Mesodermal cell (in vitro differentiated cells): ENCODE results near the gene ADAMTSL1.

Experiments
- H3K27ac ChIP-seq: 2 replicates; pipeline ENCODE4 v1.7.0; 2013; ENCODE audit warnings: mild to moderate bottlenecking, low read depth, low read length, moderate library complexity; ENCODE audit not compliant: severe bottlenecking
- H3K36me3 ChIP-seq: 2 replicates; pipeline ENCODE4 v1.7.1; 2013; ENCODE audit warnings: mild to moderate bottlenecking, low read length, moderate library complexity; ENCODE audit not compliant: control insufficient read depth, insufficient read depth
- H3K4me1 ChIP-seq: one replicate; pipeline ENCODE4 v1.7.1; 2013; ENCODE audit warnings: mild to moderate bottlenecking, low read length; ENCODE audit not compliant: insufficient read depth, control insufficient read depth, poor library complexity, severe bottlenecking
- H3K4me3 ChIP-seq: 2 replicates; pipeline ENCODE4 v1.7.0; 2013; ENCODE audit warnings: low read length, control low read depth, mild to moderate bottlenecking; ENCODE audit not compliant: insufficient read depth, poor library complexity, severe bottlenecking; ENCODE audit errors: extremely low read depth
- H3K9me3 ChIP-seq: 2 replicates; pipeline ENCODE4 v1.7.1; 2013; ENCODE audit warnings: mild to moderate bottlenecking, low read length, moderate library complexity; ENCODE audit not compliant: control insufficient read depth
- WGBS, 2 experiments: methylation state at CpG; one replicate each; pipeline ENCODE4 v1.1.5; 2013; ENCODE audit warnings: missing lambda C conversion rate in 2 of 2; ENCODE audit not compliant: insufficient coverage in 2 of 2; 5-methylcytosine and 5-hydroxymethylcytosine counted together

Gene ADAMTSL1

DNA sequence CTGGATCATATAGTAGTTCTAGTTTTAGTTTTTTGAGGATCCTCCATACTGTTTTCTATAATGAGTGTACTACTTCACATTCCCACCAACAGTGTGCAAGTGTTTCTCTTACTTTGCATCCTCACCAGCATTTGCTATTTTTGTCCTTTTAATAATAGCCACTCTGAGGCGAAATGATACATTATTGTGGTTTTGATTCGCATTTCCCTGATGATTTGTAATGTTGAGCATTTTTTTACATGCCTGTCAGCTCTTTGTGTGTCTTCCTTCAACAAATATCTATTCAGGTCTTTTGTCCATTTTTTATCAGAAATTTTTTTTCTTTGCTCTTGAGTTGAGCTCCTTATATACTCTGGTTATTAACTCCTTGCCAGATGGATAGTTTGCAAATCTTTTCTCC, 114.0 kb downstream of the ADAMTSL1 start:
- Histone ChIP-seq H3K9me3 (peaks cover 6% of the 10 kb centered on the region), H3K36me3 (no peaks in the 10 kb centered on the region), H3K4me3 (no peak overlapping the region), H3K27ac (no peak overlapping the region), H3K4me1 (no peaks in the 10 kb centered on the region)
- no CpG with 5 or more reads among the region's 2 CpGs for WGBS, 2 experiments

DNA sequence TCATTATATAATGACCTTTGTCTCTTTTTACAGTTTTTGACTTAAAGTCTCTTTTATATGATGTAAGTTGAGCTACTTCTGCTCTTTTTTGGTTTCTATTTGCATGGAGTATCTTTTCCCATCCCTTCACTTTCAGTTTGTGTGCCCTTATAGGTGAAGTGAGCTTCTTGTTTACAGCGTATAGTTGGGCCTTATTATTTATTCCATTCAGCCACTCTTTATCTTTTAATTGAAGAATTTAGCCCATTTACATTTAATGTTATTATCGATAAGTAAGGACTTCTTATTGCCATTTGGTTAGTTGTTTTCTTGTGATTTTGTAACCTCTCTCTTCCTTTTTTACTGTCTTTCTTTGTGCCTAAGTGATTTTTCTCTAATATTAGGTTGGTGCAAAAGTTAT, 117.3 kb downstream of the ADAMTSL1 start:
- no peaks in the 10 kb centered on the region for H3K4me1 ChIP-seq
- H3K27ac ChIP-seq: no peak overlapping the region
- WGBS, 2 experiments: no CpG with 5 or more reads among the region's 2 CpGs
- H3K9me3 ChIP-seq: peaks cover 6% of the 10 kb centered on the region
- H3K4me3 ChIP-seq: no peak overlapping the region
- H3K36me3 ChIP-seq: no peaks in the 10 kb centered on the region

DNA sequence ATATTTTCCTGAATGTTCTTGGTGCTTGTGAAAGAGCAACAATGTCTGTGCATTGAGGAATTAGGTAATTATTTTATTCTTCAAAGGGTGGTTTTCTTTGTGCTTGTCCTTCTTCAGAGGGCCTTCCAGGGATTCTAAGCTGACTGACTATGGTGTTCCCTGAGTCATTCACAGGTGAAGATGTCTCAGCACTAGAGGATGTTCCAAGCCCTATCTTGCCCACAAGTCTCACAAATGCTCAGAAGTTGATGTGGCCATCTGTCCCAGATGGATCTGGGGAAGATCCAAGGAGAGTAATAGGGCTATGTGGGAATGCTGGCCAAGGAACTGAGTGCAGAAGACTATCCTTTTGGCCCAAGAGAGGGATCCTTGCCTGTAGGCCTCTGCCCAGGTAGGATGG, 120.9 kb downstream of the ADAMTSL1 start:
- H3K4me3 ChIP-seq: no peak overlapping the region
- no peaks in the 10 kb centered on the region for H3K36me3 ChIP-seq
- H3K9me3 ChIP-seq: peaks cover 6% of the 10 kb centered on the region
- H3K4me1 ChIP-seq: no peaks in the 10 kb centered on the region
- H3K27ac ChIP-seq: no peak overlapping the region

DNA sequence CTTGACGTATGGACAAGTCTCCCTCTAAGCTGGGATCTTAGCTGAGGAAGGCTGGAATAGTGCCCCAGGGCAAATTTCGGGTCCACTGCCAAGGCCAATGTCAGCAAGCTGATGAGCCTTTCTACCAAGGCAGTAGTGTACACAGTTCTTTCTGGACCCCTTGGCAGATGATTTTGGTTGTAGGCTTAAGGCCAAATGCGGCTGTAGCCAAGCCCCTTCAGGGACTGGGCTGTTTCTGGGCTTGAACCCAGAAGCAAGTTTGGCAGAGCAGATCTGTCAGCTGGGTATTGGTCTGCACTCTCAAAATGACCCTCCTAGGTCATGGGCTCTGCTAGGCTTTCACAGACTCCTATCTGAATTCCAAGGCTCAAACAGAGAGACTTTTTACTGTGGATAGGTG, 121.6 kb downstream of the ADAMTSL1 start:
- WGBS, 2 experiments: 84 to 87% methylated on average over 3 of the region's 3 CpGs
- Histone ChIP-seq H3K36me3 (no peaks in the 10 kb centered on the region), H3K4me1 (no peaks in the 10 kb centered on the region), H3K9me3 (peaks cover 6% of the 10 kb centered on the region), H3K4me3 (no peak overlapping the region), H3K27ac (no peak overlapping the region)

DNA sequence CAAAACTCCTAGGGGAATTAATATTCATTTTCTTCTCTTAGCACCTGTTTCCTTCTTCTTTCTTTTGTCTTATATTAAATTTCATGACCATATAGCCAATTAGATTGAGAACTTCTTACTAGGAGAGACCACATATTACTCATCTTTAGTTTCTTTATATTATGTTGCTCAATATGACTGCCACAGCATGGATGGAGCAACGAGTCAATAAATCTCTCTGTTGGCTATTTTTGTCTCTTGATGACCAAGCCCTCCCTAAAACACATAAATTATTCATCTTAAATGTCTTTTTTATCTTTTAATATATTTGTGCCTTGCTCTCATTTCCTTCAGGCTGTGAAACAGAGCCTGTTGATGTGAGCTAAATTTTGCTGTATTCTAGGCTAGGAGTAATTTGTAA, 123.0 kb downstream of the ADAMTSL1 start:
- no peak overlapping the region for H3K4me3 ChIP-seq
- H3K36me3 ChIP-seq: no peaks in the 10 kb centered on the region
- no peak overlapping the region for H3K27ac ChIP-seq
- no CpG with 5 or more reads among the region's 1 CpG for WGBS, 2 experiments
- H3K9me3 ChIP-seq: peaks cover 2% of the 10 kb centered on the region
- H3K4me1 ChIP-seq: no peaks in the 10 kb centered on the region

DNA sequence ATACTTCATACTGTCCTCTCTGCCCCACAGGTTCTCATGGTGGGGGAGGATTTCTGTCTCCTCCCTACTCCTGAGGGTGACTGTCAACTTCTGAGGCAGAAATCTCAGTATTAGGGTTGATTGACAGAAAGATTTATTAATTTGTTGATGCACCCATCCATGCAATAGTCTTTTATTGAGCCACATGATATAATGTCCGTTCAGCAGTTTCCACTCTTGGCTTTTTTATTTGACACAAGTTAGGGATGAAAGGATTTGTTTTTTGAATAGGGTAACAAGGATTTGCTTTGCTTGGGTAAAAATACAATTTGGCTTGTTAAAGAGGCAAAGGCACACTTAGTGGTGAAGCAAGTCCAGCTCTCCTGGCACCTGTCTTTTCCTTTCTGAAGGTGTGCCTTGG, 125.0 kb downstream of the ADAMTSL1 start:
- WGBS, 2 experiments: no CpG with 5 or more reads among the region's 1 CpG
- Histone ChIP-seq H3K36me3 (no peaks in the 10 kb centered on the region), H3K27ac (no peak overlapping the region), H3K9me3 (no peaks in the 10 kb centered on the region), H3K4me3 (no peak overlapping the region), H3K4me1 (no peaks in the 10 kb centered on the region)

DNA sequence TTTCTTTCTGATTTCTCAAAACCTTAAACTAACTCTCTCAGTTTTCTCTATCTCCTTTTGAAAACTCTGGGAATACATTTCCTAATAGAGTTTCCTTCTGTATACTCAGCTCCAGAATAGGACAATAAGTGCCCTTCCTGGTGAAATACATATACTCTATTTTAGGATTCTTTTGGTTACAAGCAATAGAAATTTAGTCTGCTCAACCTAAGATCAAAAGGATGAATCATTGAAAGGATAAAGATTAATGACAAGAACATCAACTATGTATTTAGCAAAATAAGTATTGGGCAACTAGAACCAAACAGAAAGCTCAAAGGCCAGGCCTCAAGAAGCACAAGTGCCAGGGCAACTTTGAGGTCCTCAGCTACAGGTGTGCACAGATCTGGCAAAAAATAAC, 127.1 kb downstream of the ADAMTSL1 start:
- Histone ChIP-seq H3K4me3 (no peak overlapping the region), H3K36me3 (no peaks in the 10 kb centered on the region), H3K9me3 (no peaks in the 10 kb centered on the region), H3K27ac (no peak overlapping the region), H3K4me1 (no peaks in the 10 kb centered on the region)

DNA sequence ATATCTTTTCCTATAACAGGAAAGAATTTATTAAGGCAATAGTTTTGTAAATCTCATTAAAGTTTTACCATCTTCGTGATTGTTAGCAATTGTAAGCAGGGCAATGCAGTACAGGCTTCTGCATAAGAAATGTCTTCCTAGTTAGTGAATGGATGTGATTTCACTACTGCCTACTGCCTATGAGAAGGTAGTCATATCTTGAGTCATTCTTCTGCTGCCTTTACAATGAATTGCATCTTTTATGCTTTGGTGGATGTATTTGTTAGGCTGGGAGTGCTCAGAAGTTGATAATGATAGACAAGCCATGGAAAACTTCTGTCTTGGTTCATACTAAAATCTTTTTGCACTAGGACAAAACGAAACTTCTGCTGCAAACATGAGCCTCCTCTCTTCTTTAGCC, 128.0 kb downstream of the ADAMTSL1 start:
- WGBS, 2 experiments: 100% methylated on average over 1 of the region's 2 CpGs; no CpG with 5 or more reads in 1 of the 2 experiments
- H3K9me3 ChIP-seq: no peaks in the 10 kb centered on the region

DNA sequence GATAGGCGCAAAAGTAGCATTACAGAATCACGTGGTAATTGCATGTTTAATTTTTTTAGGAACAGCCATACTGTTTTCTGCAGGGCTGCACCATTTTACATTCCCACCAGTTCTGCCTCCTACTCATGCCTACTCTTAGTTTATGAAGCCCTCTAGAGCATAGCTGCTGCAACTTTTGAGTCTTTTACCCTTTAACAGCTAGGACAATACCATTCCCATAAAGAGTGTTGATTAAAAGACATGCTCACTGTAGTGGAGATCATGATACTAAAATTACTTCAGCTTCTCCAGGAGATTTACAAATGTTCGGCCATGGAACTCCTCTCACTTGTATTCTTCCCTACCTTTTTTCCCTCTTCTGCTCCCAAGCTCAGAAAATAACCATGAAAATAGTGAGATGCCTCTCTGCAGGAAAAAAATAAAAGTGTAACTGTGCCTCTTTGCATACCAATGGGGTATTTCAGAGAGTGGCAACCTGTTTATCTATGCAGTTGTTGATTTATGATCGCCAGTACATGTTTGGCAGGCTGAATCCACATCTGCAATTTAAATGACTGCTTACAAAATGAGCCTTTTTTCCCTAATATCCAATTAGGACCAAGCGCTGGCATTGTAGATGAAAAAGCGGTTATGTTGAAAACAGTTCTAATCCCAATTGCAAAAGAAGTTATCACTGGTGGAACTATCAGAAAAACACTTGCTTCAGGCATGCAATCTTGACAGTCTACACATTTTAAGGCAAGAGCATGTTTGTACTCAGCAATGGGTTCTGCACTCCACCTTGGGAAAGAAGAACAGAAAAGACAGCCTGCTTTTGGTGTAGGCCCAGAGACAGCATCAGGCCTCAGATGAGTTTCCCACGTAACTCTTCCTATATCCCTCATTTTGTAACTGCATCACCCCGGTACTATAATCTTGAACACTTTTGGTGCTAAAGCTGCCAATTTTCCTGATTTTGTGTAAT, 131.1 kb downstream of the ADAMTSL1 start:
- no peaks in the 10 kb centered on the region for H3K9me3 ChIP-seq
- H3K27ac ChIP-seq: no peak overlapping the region
- 72 to 81% methylated on average over 5 of the region's 8 CpGs for WGBS, 2 experiments
- H3K36me3 ChIP-seq: no peaks in the 10 kb centered on the region
- H3K4me3 ChIP-seq: no peak overlapping the region
- peaks cover 3% of the 10 kb centered on the region for H3K4me1 ChIP-seq

More for the DNA sequence above, 128.0 kb downstream of the ADAMTSL1 start:
- no peaks in the 10 kb centered on the region for H3K36me3 ChIP-seq
- H3K4me3 ChIP-seq: no peak overlapping the region
- H3K27ac ChIP-seq: no peak overlapping the region
- H3K4me1 ChIP-seq: peaks cover 3% of the 10 kb centered on the region

DNA sequence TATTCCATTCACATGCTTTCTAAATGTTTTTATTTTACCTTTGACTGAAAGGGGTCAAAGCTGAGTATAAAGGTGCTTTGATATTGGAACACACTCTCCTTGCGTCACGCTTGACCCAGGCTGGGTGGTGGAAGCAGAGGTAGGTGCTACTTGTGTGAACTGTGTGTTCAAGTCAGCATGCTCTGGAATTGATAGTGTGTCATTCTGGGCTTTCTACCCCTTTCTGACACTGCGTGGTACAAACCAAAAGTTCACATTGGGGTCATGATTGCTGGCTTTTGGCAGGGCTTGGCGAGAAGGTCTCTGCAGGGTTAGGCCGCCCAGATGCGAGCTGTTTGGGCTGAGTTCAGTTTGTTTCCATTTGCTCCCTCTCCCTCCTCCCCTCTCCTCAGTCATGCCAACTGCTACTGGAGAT, 131.8 kb downstream of the ADAMTSL1 start:
- 77% methylated on average over 3 to 5 of the region's 6 CpGs for WGBS, 2 experiments
- H3K4me3 ChIP-seq: no peak overlapping the region
- no peaks in the 10 kb centered on the region for H3K36me3 ChIP-seq

DNA sequence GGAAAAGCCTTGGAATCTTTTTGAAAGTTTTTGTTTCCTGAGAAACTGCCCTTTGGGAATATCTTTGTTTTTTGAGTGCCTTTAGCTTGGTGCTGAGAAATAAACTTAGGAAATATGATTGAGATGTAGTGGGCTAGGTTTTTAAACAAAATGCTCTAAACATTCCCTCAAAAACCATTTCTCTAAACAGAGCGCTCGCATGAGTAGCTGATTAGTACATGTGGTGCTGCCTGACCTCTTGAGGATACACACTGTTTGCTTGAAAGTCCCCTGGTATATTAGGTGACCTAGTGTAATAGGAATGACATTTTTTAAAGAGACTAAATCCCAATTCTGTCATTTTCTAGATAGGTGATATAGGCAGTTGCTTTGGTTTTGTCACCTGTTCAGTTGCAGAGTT, 132.3 kb downstream of the ADAMTSL1 start:
- no peak overlapping the region for H3K27ac ChIP-seq
- no CpG with 5 or more reads among the region's 2 CpGs for WGBS, 2 experiments
- H3K9me3 ChIP-seq: no peaks in the 10 kb centered on the region
- H3K4me3 ChIP-seq: no peak overlapping the region
- H3K4me1 ChIP-seq: peaks cover 3% of the 10 kb centered on the region
- no peaks in the 10 kb centered on the region for H3K36me3 ChIP-seq

More for the DNA sequence above, 131.8 kb downstream of the ADAMTSL1 start:
- Histone ChIP-seq H3K9me3 (no peaks in the 10 kb centered on the region), H3K4me1 (peaks cover 3% of the 10 kb centered on the region), H3K27ac (no peak overlapping the region)
